Upper lobe of left lung (tissue), 6 donors: ENCODE results near the gene PLAAT3. TPM values are rescaled to one million over a fixed set of nuclear protein-coding genes. Genes with fewer than 3 reads are reported as not detected.

Experiments
- ATAC-seq, 2 donors: fragments of 200-7000 bp; cut with Tn5 transposase; one replicate each; pipeline ENCODE4 v1.9.1; 2022; ENCODE audit warnings: mild to moderate bottlenecking in 2 of 2, moderate library complexity in 2 of 2; ENCODE audit not compliant: low FRiP score in 2 of 2
- DNase-seq, 2 donors: peaks; one replicate each; pipeline ENCODE4 v3.0.0-alpha.2; 2019 to 2020
- H3K27ac ChIP-seq, 4 donors: fragments of 200-600 bp; sonication (generic); one replicate each; pipeline ENCODE4 v1.5.1; 2016 to 2019
- H3K27me3 ChIP-seq, 4 donors: fragments of 200-600 bp; sonication (generic); one replicate each; pipeline ENCODE4 v1.5.1; 2017 to 2019
- H3K36me3 ChIP-seq, 4 donors: fragments of 200-600 bp; sonication (generic); one replicate each; pipeline ENCODE4 v1.5.1; 2016 to 2019
- H3K4me1 ChIP-seq, 4 donors: fragments of 200-600 bp; sonication (generic); one replicate each; pipeline ENCODE4 v1.5.1; 2018 to 2019
- H3K4me3 ChIP-seq, 4 donors: fragments of 200-600 bp; sonication (generic); one replicate each; pipeline ENCODE4 v1.5.1; 2017 to 2019; ENCODE audit warnings: mild to moderate bottlenecking in 2 of 4, moderate library complexity in 1 of 4
- H3K9me3 ChIP-seq, 4 donors: fragments of 200-600 bp; sonication (generic); one replicate each; pipeline ENCODE4 v1.5.1; 2018 to 2019
- EP300 ChIP-seq, 4 donors: sonication (generic); formaldehyde crosslinking; IDR thresholded peaks; one replicate each; pipeline ENCODE4 v1.5.1; 2017; ENCODE audit warnings: antibody characterized with exemption in 4 of 4, control low read depth in 2 of 4
- POLR2A ChIP-seq, 4 donors: fragments of 450-650 bp; IDR thresholded peaks; one replicate each; pipeline ENCODE4 v1.5.1; 2016 to 2017; ENCODE audit warnings: antibody characterized with exemption in 4 of 4, mild to moderate bottlenecking in 2 of 4
- POLR2AphosphoS5 ChIP-seq, 2 donors: sonication (generic); formaldehyde crosslinking; IDR thresholded peaks; one replicate each; pipeline ENCODE4 v1.5.1; 2017; ENCODE audit warnings: antibody characterized with exemption in 2 of 2
- WGBS, 2 donors: methylation state at CpG; one replicate each; pipeline ENCODE4 v1.1.5; 2017 to 2018; 5-methylcytosine and 5-hydroxymethylcytosine counted together
- total RNA-seq, 6 donors: library from RNA; depleted of rRNA in 4 of 6; stranded (reverse); fragments of >200 nt in 4 of 6; gene quantifications; one replicate each; pipeline versions ENCODE4 v1.1.0 to v1.2.1, GENCODE V29; 2016 to 2021
- TF ChIP-seq, protein P1 (sequence below), 6 experiments: fragments of 450-650 bp in 4 of 6; fragments of 200-600 bp in 2 of 6; sonication (generic) in 2 of 6; IDR thresholded peaks; one replicate each; pipeline ENCODE4 v1.5.1; 2016 to 2019; ENCODE audit warnings: antibody characterized with exemption in 6 of 6
- donor health status: DM: no; HTN: no; CAD: no; lungs with moderate emphysema.
- donor health status: DM: no; HTN: yes; CAD: no; lungs with severe emphysema.

Gene PLAAT3
- total RNA-seq, 6 donors from 2014 or later, result 36.7 to 128 (median 89.5) TPM

DNA sequence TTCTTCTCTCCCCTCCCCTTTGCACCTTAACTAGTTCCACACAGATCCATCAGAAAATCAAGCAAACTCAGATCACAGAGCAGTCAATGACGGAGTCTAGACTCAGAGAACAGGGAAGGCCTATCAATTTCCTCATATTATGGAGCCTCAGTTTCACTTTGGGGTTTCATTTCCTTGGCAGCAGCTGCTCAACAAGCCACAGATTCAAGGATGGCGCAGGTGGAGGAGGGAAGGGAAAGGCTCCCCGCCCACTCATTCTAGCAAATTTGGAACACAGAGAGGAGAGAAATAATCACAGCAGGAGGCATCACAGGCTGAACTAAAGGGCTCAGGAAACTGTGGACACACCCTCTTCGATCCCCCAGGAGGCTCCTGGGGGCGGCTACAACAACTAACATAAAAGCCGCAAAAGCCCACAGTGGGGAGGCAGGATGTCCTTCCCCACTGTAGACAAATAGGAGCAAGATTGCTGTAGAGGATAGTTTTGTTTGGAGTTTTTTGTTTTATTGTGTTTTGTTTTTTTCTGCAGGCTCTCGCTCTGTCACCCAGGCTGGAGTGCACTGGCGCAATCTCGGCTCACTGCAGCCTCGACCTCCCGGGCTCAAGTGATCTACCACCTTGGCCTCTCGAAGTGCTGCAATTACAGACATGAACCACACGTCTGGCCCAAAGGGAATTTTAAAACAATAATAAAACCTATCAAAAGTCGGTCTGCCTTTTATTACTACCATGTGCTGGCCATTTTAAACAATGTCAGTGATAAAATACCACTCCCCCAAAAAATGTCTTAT lies 3.4 kb downstream of the PLAAT3 start:
- no peaks in the 10 kb centered on the region for H3K36me3 ChIP-seq
- H3K9me3 ChIP-seq, result no peaks in the 10 kb centered on the region
- ATAC-seq, result no peak
- peak overlapping the region in 1 of 4 donors; percentile 2 for H3K4me3 ChIP-seq
- no peaks in the 10 kb centered on the region for H3K27me3 ChIP-seq
- peaks cover 26 to 42% (median 35%) of the 10 kb centered on the region in 4 donors for H3K4me1 ChIP-seq
- H3K27ac ChIP-seq, result peak overlapping the region in 2 of 4 donors; percentile 38 to 61
- WGBS, 2 donors, result 63 to 71% methylated on average over 14 of the region's 14 CpGs
- no peak for TF ChIP-seq POLR2A (IDR thresholded peaks at IDR 0.05)
- TF ChIP-seq, protein P1, sequence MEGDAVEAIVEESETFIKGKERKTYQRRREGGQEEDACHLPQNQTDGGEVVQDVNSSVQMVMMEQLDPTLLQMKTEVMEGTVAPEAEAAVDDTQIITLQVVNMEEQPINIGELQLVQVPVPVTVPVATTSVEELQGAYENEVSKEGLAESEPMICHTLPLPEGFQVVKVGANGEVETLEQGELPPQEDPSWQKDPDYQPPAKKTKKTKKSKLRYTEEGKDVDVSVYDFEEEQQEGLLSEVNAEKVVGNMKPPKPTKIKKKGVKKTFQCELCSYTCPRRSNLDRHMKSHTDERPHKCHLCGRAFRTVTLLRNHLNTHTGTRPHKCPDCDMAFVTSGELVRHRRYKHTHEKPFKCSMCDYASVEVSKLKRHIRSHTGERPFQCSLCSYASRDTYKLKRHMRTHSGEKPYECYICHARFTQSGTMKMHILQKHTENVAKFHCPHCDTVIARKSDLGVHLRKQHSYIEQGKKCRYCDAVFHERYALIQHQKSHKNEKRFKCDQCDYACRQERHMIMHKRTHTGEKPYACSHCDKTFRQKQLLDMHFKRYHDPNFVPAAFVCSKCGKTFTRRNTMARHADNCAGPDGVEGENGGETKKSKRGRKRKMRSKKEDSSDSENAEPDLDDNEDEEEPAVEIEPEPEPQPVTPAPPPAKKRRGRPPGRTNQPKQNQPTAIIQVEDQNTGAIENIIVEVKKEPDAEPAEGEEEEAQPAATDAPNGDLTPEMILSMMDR (IDR thresholded peaks at IDR 0.05), result peak in 2 of 6 experiments; percentile 14 to 29
- TF ChIP-seq POLR2AphosphoS5 (IDR thresholded peaks at IDR 0.05), result no peak
- TF ChIP-seq EP300 (IDR thresholded peaks at IDR 0.05), result no peak
- peak in 1 of 2 donors; percentile 40 for DNase-seq

GRCh38 chr11:63609971-63610580 lies 4.2 kb downstream of the PLAAT3 start:
- DNase-seq, result peak in 1 of 2 donors; percentile 12
- Histone ChIP-seq H3K27me3 (no peaks in the 10 kb centered on the region), H3K27ac (peak overlapping the region in 3 of 4 donors; percentile 38 to 61 (median 49)), H3K4me3 (no peak overlapping the region), H3K4me1 (peaks cover 26 to 42% (median 35%) of the 10 kb centered on the region in 4 donors), H3K36me3 (no peaks in the 10 kb centered on the region), H3K9me3 (no peaks in the 10 kb centered on the region)
- WGBS, 2 donors, result 93 to 94% methylated on average over 14 of the region's 14 CpGs
- no peak for ATAC-seq
- TF ChIP-seq, protein P1 (IDR thresholded peaks at IDR 0.05), result no peak
- TF ChIP-seq POLR2AphosphoS5 (IDR thresholded peaks at IDR 0.05) (no peak), POLR2A (IDR thresholded peaks at IDR 0.05) (no peak), EP300 (IDR thresholded peaks at IDR 0.05) (no peak)

DNA sequence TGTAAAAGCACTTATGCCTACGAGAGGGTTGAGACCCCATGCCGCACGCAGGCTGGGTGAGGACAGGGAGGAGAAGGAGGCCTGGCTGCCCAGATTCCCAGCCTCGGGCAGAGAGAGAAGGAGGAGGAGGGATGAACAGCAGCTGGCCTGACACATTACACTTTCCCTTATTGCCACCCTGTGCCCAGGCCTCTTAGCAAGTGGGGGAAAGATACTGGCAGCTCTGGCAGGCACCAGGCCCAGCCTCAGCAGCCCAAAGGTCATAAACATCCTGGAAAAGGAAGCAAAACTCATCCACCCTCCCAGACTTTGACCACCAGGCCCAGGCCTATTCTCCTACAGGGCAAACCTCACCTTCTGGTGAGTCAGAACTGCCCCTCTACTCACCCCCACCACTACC lies 4.7 kb downstream of the PLAAT3 start:
- H3K4me1 ChIP-seq, result peaks cover 26 to 42% (median 35%) of the 10 kb centered on the region in 4 donors

DNA sequence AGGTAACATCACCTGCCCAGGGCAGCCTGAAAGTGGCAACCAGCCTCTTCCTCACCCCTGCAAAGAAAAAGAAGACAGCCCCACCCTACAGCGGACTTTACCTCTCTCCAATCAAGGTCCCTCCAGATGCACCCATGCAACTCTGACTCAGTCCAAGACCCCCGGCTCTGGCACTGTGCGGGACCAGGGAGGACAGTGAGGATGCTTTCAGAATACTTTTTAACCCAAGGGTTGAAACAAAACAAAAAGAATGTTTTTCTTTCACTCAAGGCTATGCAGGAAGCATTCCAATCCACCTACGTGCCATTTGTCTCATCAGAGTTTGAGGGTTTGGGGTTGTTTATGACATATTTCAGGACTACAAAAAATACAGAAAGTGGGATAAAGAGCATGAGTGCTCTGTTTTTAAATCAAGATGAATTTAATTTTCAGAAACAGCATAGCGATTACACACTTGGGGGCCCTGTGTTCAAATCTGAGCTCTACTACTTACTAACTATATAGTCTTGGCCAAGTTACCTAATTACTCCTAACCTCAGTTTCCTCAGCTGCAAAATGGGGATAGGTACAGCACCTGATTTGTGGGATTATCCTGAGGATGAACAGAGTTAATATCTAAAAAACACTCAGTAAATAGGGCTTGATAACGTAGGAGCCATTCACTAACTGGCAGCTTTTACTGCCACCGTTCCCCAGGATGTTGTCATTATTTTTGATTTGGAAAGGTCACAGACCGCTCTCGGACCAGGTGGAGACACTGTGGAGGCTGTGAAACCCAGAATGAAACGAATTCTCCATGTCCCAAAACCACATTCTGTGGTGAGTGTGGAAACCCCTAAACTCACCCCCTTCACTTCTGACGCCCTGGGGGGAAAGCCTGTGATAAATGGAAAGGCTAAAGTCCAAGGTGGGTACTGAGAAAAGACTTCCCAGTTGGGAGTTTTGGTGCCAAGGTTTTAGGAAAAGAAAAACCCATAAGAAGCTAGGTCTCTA lies 5.6 kb downstream of the PLAAT3 start:
- Histone ChIP-seq H3K4me1 (peaks cover 26 to 42% (median 35%) of the 10 kb centered on the region in 4 donors), H3K4me3 (no peak overlapping the region), H3K27ac (peak overlapping the region in 2 of 4 donors; percentile 38 to 61), H3K36me3 (no peaks in the 10 kb centered on the region), H3K9me3 (no peaks in the 10 kb centered on the region), H3K27me3 (no peaks in the 10 kb centered on the region)
- ATAC-seq (no peak), DNase-seq (no peak)
- TF ChIP-seq POLR2A (IDR thresholded peaks at IDR 0.05), result no peak
- TF ChIP-seq, protein P1 (IDR thresholded peaks at IDR 0.05), result no peak
- WGBS, 2 donors, result 80 to 83% methylated on average over 11 of the region's 11 CpGs

More for the DNA sequence above, 4.7 kb downstream of the PLAAT3 start:
- Histone ChIP-seq H3K9me3 (no peaks in the 10 kb centered on the region), H3K4me3 (no peak overlapping the region), H3K27ac (peak overlapping the region in 3 of 4 donors; percentile 38 to 61 (median 49)), H3K36me3 (no peaks in the 10 kb centered on the region), H3K27me3 (no peaks in the 10 kb centered on the region)
- DNase-seq (peak in 1 of 2 donors; percentile 26), ATAC-seq (no peak)
- 40 to 58% methylated on average over 4 of the region's 4 CpGs for WGBS, 2 donors
- TF ChIP-seq POLR2AphosphoS5 (IDR thresholded peaks at IDR 0.05) (no peak), POLR2A (IDR thresholded peaks at IDR 0.05) (no peak), EP300 (IDR thresholded peaks at IDR 0.05) (no peak)
- TF ChIP-seq, protein P1 (IDR thresholded peaks at IDR 0.05), result no peak
